Measurements from ENCODE around the gene ZNF428. TPM values are rescaled to one million over a fixed set of nuclear protein-coding genes. Genes with fewer than 3 reads are reported as not detected.

ZNF428 gene
- total and polyA plus RNA-seq, 2 of the 8 experiments (the other 6 are each of a cell fraction or from before 2014, with no cell fraction given) = 7.8 to 16.7 TPM

- no peak overlapping the region for H4K8ac ChIP-seq (ENCODE audit: extremely low read depth, insufficient read depth, low read length)
- H3K27ac ChIP-seq (ENCODE audit: low read depth, low read length) = no peak overlapping the region
- H3K4me3 ChIP-seq (ENCODE audit: extremely low read depth in 1 of 4, insufficient read depth in 2 of 4, low read depth in 3 of 4, low read length in 4 of 4) = no peak overlapping the region
- H3K14ac ChIP-seq (ENCODE audit: insufficient read length) = no peak overlapping the region
- POLR2A ChIA-PET (ENCODE audit: partially characterized antibody) = interaction anchor here (0.7 to 1.4 kb wide), 3 partner anchors 8 to 35 kb away, joined by 3 read pairs; no protein-coding TSS in a partner anchor
- no peak overlapping the region for H2BK120ac ChIP-seq (replicated peaks; ENCODE audit: low read depth, low read length)
- H4K20me1 ChIP-seq (replicated peaks in 1 of 2; ENCODE audit: control insufficient read depth in 1 of 2, insufficient read depth in 2 of 2, low read length in 2 of 2) = no peaks in the 10 kb centered on the region
- no peak overlapping the region for H2AFZ ChIP-seq (ENCODE audit: low read length)
- H2AK5ac ChIP-seq (ENCODE audit: low read depth, low read length) = no peak overlapping the region
- peaks cover 11 to 41% (median 29%) of the 10 kb centered on the region in 4 experiments for H3K27me3 ChIP-seq (replicated peaks in 1 of 4; ENCODE audit: control insufficient read depth in 3 of 4, extremely low read depth in 1 of 4, insufficient read depth in 3 of 4, low read length in 3 of 4)
- no peak overlapping the region for H2BK12ac ChIP-seq (ENCODE audit: low read depth, low read length)
- H3K4me2 ChIP-seq (ENCODE audit: insufficient read depth in 1 of 2, low read depth in 2 of 2, low read length in 2 of 2) = no peak overlapping the region
- H3K18ac ChIP-seq (ENCODE audit: extremely low read depth, low read length) = no peak overlapping the region
- peaks cover 11% of the 10 kb centered on the region for H3K23me2 ChIP-seq (ENCODE audit: low read depth, low read length)
- H2BK5ac ChIP-seq (ENCODE audit: low read depth, low read length) = no peak overlapping the region
- FAIRE-seq = no peak
- no peak overlapping the region for H2BK15ac ChIP-seq (ENCODE audit: low read length)
- H3K79me2 ChIP-seq (ENCODE audit: control insufficient read depth in 1 of 2, insufficient read depth in 2 of 2, low read length in 2 of 2) = no peaks in the 10 kb centered on the region
- H4K91ac ChIP-seq (replicated peaks; ENCODE audit: insufficient read length, low read length) = no peak overlapping the region
- WGBS, 2 experiments (ENCODE audit: extremely low coverage in 1 of 2, insufficient coverage in 1 of 2, insufficient read length in 1 of 2, insufficient replicate concordance in 2 of 2, low coverage in 1 of 2, low lambda C conversion rate in 2 of 2, missing lambda C conversion rate in 1 of 2) = 81% methylated on average over 4 of the region's 4 CpGs; no CpG with 5 or more reads in 1 of the 2 experiments
- H3K23ac ChIP-seq (ENCODE audit: insufficient read length) = no peak overlapping the region
- H3K9me3 ChIP-seq (ENCODE audit: insufficient read depth in 2 of 2, low read depth in 1 of 2, low read length in 1 of 2) = no peaks in the 10 kb centered on the region
- H3K79me1 ChIP-seq (ENCODE audit: low read depth, low read length) = peaks cover 2% of the 10 kb centered on the region; the same call in 1 of the 2 replicates
- H3K36me3 ChIP-seq (ENCODE audit: control insufficient read depth in 2 of 4, insufficient read depth in 4 of 4, low read length in 3 of 4) = no peaks in the 10 kb centered on the region
- CTCF ChIA-PET (ENCODE audit: partially characterized antibody) = interaction anchor here (1.0 to 2.0 kb wide), 4 partner anchors 10 to 195 kb away, joined by 3 to 17 read pairs (median 4); no protein-coding TSS in a partner anchor
- H3K56ac ChIP-seq (replicated peaks; ENCODE audit: insufficient read length, low read depth, low read length) = no peak overlapping the region
- H3K4me1 ChIP-seq (replicated peaks in 1 of 4; ENCODE audit: control insufficient read depth in 3 of 4, insufficient read depth in 4 of 4, low read length in 3 of 4) = peaks cover 0 to 12% (median 5%) of the 10 kb centered on the region in 4 experiments; a peak in 3 of 7 replicates
- no peak overlapping the region for H4K5ac ChIP-seq (ENCODE audit: insufficient read length, low read depth, low read length)
- no peak overlapping the region for H3K9ac ChIP-seq (replicated peaks in 1 of 4; ENCODE audit: extremely low read depth in 1 of 4, low read depth in 3 of 4, low read length in 3 of 4)
- H2BK20ac ChIP-seq (ENCODE audit: low read length) = no peak overlapping the region
- no peak for DNase-seq (ENCODE audit: low read depth in 1 of 2, low spot score in 2 of 2)
- no peak overlapping the region for H3K4ac ChIP-seq (replicated peaks; ENCODE audit: insufficient read length, low read depth, low read length)
- TF ChIP-seq MAFK (IDR thresholded peaks at IDR 0.05; ENCODE audit: low read depth, low read length) = peak; percentile 56; the same call in 1 of the 2 replicates
- TF ChIP-seq RXRA (IDR thresholded peaks at IDR 0.05; ENCODE audit: insufficient read depth, low read depth, low read length) = no peak
- TF ChIP-seq GTF2F1 (IDR thresholded peaks at IDR 0.05; ENCODE audit: borderline replicate concordance, low read depth, low read length) = no peak
- no peak for TF ChIP-seq JUND (IDR thresholded peaks at IDR 0.05; ENCODE audit: low read length)
- TF ChIP-seq SUZ12 (IDR thresholded peaks at IDR 0.05; ENCODE audit: low read length) = no peak
- TF ChIP-seq TAF7 (optimal IDR thresholded peaks at IDR 0.05; ENCODE audit: borderline replicate concordance, low read depth, low read length) = no peak
Measured at GRCh38 chr19:43642531-43642930, 23.1 kb upstream of the ZNF428 start.
